ENCODE results near the gene RNF223. TPM values are rescaled to one million over a fixed set of nuclear protein-coding genes. Genes with fewer than 3 reads are reported as not detected.

The RNF223 gene
- total RNA-seq, 1 experiment from 2014 or later, result 0.08 TPM

DNA sequence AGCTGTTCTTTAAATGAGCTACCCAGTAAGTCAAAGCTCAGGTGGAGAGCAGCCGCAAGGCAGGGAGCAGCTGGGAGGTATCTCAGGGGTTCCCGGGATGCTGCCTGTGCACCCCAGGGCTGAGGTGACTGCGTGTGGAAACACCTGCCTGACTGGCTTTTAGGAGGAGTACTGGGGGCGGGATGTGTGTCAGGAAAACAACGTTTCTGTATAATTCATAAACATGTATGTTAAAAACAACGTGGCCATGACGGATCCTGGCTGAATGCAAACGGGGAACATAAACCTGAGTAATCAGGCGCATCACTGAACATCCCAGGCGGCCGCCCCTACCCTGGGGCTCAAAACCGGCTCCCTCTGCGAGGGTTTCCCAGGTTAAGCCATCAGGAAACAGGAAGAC, 40.3 kb upstream of the RNF223 start:
- POLR2A ChIA-PET, result no interaction called here
- ATAC-seq (no peak), DNase-seq (ENCODE audit: low read depth, low spot score) (no peak)
- H3K36me3 ChIP-seq (ENCODE audit: control insufficient read depth, insufficient read depth, low read length), result no peaks in the 10 kb centered on the region
- no peak overlapping the region for H3K27ac ChIP-seq (ENCODE audit: low read length)
- CTCF ChIA-PET, result interaction anchor here (0.5 kb wide), 1 partner anchor 475 kb away, joined by 3 read pairs; no protein-coding TSS in a partner anchor
- H3K4me1 ChIP-seq (ENCODE audit: control insufficient read depth, insufficient read depth, low read length), result no peaks in the 10 kb centered on the region; the same call in 1 of the 2 replicates
- H3K4me3 ChIP-seq (ENCODE audit: low read depth in 2 of 2, low read length in 2 of 2), result peak overlapping the region; percentile 54 to 67; a peak in 2 of 4 replicates
- BruUV-seq (replicated peaks), result no TSS peak
- H3K9me3 ChIP-seq (ENCODE audit: control insufficient read depth, insufficient read depth, low read depth, low read length), result peaks cover 3% of the 10 kb centered on the region; the same call in 1 of the 2 replicates
- intact Hi-C loops (cut with micrococcal nuclease; ENCODE audit: unreplicated experiment), result no loop called here
- TF ChIP-seq, protein P1, sequence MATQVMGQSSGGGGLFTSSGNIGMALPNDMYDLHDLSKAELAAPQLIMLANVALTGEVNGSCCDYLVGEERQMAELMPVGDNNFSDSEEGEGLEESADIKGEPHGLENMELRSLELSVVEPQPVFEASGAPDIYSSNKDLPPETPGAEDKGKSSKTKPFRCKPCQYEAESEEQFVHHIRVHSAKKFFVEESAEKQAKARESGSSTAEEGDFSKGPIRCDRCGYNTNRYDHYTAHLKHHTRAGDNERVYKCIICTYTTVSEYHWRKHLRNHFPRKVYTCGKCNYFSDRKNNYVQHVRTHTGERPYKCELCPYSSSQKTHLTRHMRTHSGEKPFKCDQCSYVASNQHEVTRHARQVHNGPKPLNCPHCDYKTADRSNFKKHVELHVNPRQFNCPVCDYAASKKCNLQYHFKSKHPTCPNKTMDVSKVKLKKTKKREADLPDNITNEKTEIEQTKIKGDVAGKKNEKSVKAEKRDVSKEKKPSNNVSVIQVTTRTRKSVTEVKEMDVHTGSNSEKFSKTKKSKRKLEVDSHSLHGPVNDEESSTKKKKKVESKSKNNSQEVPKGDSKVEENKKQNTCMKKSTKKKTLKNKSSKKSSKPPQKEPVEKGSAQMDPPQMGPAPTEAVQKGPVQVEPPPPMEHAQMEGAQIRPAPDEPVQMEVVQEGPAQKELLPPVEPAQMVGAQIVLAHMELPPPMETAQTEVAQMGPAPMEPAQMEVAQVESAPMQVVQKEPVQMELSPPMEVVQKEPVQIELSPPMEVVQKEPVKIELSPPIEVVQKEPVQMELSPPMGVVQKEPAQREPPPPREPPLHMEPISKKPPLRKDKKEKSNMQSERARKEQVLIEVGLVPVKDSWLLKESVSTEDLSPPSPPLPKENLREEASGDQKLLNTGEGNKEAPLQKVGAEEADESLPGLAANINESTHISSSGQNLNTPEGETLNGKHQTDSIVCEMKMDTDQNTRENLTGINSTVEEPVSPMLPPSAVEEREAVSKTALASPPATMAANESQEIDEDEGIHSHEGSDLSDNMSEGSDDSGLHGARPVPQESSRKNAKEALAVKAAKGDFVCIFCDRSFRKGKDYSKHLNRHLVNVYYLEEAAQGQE (IDR thresholded peaks at IDR 0.05; ENCODE audit: insufficient read depth in 1 of 2, low read depth in 2 of 2, low read length in 1 of 2), result no peak
- in situ Hi-C loops (cut with HindIII; ENCODE audit: low pct_unique_long_range_greater_than_20kb, low sequenced_read_pairs), result no loop called here
- no peaks in the 10 kb centered on the region for H3K27me3 ChIP-seq (ENCODE audit: control insufficient read depth, insufficient read depth, low read length)

DNA sequence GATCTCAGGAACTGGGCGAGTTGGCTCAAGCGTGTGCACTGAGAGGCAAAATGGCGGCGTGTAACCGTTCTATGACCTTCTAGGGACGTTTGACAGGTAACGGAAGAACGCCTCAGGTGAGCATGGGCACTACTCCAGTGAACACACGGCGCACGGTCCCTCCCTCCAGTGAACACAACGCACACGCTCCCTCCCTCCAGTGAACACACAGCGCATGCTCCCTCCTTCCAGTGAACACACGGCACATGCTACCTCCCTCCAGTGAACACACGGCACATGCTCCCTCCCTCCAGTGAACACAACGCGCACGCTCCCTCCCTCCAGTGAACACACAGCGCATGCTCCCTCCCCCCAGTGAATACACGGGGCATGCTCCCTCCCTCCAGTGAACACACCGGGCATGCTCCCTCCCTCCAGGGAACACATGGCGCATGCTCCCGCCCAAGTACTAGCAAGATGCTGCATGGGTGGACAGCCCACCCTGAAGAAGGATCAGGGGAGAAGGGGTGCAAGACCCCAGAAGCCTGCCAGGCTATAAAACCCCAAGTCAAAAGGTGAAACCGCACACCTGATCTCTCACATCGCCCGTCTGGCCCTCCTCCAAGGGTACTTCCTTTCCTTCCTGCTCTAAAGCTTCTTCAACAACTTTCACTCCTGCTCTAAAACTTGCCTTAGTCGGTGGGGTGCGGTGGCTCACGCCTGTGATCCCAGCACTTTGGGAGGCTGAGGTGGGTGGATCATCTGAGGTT, 38.3 kb upstream of the RNF223 start:
- no peak for TF ChIP-seq SIN3A (IDR thresholded peaks at IDR 0.05; ENCODE audit: borderline replicate concordance, insufficient read depth, low read depth, low read length)
- TF ChIP-seq, protein P2, sequence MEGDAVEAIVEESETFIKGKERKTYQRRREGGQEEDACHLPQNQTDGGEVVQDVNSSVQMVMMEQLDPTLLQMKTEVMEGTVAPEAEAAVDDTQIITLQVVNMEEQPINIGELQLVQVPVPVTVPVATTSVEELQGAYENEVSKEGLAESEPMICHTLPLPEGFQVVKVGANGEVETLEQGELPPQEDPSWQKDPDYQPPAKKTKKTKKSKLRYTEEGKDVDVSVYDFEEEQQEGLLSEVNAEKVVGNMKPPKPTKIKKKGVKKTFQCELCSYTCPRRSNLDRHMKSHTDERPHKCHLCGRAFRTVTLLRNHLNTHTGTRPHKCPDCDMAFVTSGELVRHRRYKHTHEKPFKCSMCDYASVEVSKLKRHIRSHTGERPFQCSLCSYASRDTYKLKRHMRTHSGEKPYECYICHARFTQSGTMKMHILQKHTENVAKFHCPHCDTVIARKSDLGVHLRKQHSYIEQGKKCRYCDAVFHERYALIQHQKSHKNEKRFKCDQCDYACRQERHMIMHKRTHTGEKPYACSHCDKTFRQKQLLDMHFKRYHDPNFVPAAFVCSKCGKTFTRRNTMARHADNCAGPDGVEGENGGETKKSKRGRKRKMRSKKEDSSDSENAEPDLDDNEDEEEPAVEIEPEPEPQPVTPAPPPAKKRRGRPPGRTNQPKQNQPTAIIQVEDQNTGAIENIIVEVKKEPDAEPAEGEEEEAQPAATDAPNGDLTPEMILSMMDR (IDR thresholded peaks at IDR 0.05), result no peak
- TF ChIP-seq, protein P1 (IDR thresholded peaks at IDR 0.05; ENCODE audit: insufficient read depth in 1 of 2, low read depth in 2 of 2, low read length in 1 of 2), result no peak
- no peak for TF ChIP-seq POLR2AphosphoS5 (IDR thresholded peaks at IDR 0.05; ENCODE audit: low read depth, low read length)
- no peak for TF ChIP-seq TCF7L2 (IDR thresholded peaks at IDR 0.05; ENCODE audit: low read depth, low read length)
- Histone ChIP-seq H3K27ac (ENCODE audit: low read length) (no peak overlapping the region), H3K27me3 (ENCODE audit: control insufficient read depth, insufficient read depth, low read length) (no peaks in the 10 kb centered on the region), H3K4me1 (ENCODE audit: control insufficient read depth, insufficient read depth, low read length) (no peaks in the 10 kb centered on the region; the same call in 1 of the 2 replicates), H3K4me3 (ENCODE audit: low read depth in 2 of 2, low read length in 2 of 2) (no peak overlapping the region), H3K9me3 (ENCODE audit: control insufficient read depth, insufficient read depth, low read depth, low read length) (peaks cover 3% of the 10 kb centered on the region; the same call in 1 of the 2 replicates), H3K36me3 (ENCODE audit: control insufficient read depth, insufficient read depth, low read length) (no peaks in the 10 kb centered on the region)
- in situ Hi-C loops (cut with HindIII; ENCODE audit: low pct_unique_long_range_greater_than_20kb, low sequenced_read_pairs) (no loop called here), intact Hi-C loops (cut with micrococcal nuclease; ENCODE audit: unreplicated experiment) (no loop called here)
- BruUV-seq (replicated peaks), result no TSS peak
- ChIA-PET CTCF (no interaction called here), POLR2A (no interaction called here)
- ATAC-seq, result no peak
- DNase-seq (ENCODE audit: low read depth, low spot score), result no peak

Measured in Panc1 (cell line).